ENCODE measurements around the gene COL23A1. TPM values are rescaled to one million over a fixed set of nuclear protein-coding genes. Genes with fewer than 3 reads are reported as not detected.

COL23A1 gene
- total RNA-seq, 4 donors from 2014 or later, result 0.83 to 1.8 (median 1.5) TPM

DNA sequence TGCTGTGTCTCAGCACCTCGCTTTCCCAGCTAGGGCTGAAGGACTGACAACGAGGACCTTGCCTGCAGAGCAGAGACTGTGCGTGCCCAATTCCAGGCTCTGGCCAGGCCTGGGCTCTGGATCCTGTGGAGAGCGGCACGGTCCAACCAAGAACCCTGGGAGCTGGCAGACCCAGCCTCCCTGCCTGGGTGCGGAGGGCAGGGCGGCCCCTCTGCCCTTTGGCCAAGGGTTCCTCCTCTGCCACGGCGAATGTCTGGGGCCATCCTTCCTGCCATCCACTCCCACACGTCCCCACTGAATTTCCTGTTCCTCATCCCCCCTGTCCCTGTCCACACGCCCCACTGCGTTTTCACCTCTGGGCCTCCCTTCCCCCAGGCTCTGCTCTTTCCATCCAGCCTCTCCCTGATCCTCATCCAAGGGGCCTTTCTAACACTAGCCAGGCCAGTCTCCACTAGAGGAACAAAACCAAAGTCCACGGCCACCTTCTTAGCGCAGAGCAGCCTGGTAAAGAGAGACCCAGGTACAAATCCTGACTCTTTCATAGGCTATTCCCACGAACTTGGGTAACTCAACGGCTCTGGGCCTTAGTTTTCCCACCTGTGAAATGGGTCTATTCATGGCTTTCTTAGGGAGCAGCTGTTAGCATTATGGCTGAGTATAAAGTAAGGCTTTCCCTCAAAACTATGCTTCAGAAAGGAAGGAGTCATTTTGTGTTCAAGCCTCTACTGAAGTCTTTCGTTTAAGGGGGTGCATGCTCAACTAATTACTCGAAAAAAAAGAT lies 262.1 kb downstream of the COL23A1 start:
- TF ChIP-seq EP300 (IDR thresholded peaks at IDR 0.05) (no peak), POLR2A (IDR thresholded peaks at IDR 0.05; ENCODE audit: low read depth) (no peak), POLR2AphosphoS5 (IDR thresholded peaks at IDR 0.05) (no peak)
- TF ChIP-seq, protein P1, sequence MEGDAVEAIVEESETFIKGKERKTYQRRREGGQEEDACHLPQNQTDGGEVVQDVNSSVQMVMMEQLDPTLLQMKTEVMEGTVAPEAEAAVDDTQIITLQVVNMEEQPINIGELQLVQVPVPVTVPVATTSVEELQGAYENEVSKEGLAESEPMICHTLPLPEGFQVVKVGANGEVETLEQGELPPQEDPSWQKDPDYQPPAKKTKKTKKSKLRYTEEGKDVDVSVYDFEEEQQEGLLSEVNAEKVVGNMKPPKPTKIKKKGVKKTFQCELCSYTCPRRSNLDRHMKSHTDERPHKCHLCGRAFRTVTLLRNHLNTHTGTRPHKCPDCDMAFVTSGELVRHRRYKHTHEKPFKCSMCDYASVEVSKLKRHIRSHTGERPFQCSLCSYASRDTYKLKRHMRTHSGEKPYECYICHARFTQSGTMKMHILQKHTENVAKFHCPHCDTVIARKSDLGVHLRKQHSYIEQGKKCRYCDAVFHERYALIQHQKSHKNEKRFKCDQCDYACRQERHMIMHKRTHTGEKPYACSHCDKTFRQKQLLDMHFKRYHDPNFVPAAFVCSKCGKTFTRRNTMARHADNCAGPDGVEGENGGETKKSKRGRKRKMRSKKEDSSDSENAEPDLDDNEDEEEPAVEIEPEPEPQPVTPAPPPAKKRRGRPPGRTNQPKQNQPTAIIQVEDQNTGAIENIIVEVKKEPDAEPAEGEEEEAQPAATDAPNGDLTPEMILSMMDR (IDR thresholded peaks at IDR 0.05), result no peak
- Histone ChIP-seq H3K9me3 (no peaks in the 10 kb centered on the region), H3K27me3 (peaks cover 0 to 10% (median 0%) of the 10 kb centered on the region in 4 donors), H3K4me3 (no peak overlapping the region), H3K36me3 (no peaks in the 10 kb centered on the region), H3K27ac (replicated peaks in 1 of 4) (no peak overlapping the region), H3K4me1 (peaks cover 22 to 48% (median 44%) of the 10 kb centered on the region in 4 donors)
- intact Hi-C loops (cut with DNase I), result no loop called here
- 85% methylated on average over 18 of the region's 18 CpGs for WGBS
- no peak for DNase-seq (ENCODE audit: extremely low spot score)

DNA sequence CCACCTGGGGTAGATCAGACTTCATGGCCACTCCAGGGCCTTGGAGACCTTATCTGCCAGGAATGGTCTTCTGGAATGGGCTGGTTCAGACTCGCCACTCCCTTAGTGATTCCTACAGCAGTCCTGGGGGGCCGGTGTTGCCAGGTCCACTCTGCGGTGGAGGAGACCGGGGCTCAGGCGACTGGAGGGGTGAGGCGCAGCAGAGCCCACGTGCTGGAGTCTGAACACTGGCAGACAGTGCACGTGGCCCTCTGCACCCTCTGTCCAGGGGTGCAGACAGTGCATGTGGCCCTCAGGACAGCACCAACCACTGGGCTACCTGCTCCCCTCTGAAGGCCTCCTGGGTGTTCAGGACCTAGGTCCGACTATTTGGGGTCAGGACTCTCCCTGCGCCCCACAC lies 262.7 kb downstream of the COL23A1 start:
- intact Hi-C loops (cut with DNase I), result no loop called here
- peaks cover 0 to 16% (median 0%) of the 10 kb centered on the region in 4 donors for H3K27me3 ChIP-seq
- 100% methylated on average over 4 of the region's 10 CpGs for WGBS

DNA sequence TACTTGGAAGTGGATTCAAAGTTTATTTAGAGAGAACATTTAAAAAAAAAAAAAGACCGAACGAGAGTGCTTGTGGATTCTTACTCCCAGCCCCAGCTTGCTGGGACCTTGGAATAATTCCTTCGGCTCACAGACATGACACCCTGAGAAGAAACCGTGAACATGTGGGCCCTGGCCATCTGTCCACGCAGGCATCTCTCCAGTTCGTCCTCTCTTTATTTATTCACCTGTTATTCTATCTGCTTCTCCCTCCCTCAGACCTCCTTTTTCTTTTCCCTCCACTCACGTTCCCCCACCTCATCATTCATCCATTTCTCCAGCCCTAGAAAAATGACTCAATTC lies 263.8 kb downstream of the COL23A1 start:
- WGBS, result 43% methylated on average over 7 of the region's 7 CpGs
- intact Hi-C loops (cut with DNase I), result no loop called here
- H3K27me3 ChIP-seq, result peaks cover 0 to 16% (median 0%) of the 10 kb centered on the region in 4 donors
- H3K4me1 ChIP-seq, result peaks cover 9 to 34% (median 30%) of the 10 kb centered on the region in 4 donors
- TF ChIP-seq, protein P1 (IDR thresholded peaks at IDR 0.05), result no peak
- TF ChIP-seq POLR2AphosphoS5 (IDR thresholded peaks at IDR 0.05), result peak in 1 of 2 donors; percentile 4
- no peak for DNase-seq (ENCODE audit: extremely low spot score)
- H3K4me3 ChIP-seq, result no peak overlapping the region
- no peaks in the 10 kb centered on the region for H3K9me3 ChIP-seq
- no peaks in the 10 kb centered on the region for H3K36me3 ChIP-seq
- peak overlapping the region; percentile 50 to 68 (median 59) for H3K27ac ChIP-seq (replicated peaks in 1 of 4)

More for the DNA sequence above, 262.7 kb downstream of the COL23A1 start:
- no peak for DNase-seq (ENCODE audit: extremely low spot score)
- peaks cover 20 to 45% (median 41%) of the 10 kb centered on the region in 4 donors for H3K4me1 ChIP-seq
- no peak overlapping the region for H3K4me3 ChIP-seq
- TF ChIP-seq POLR2AphosphoS5 (IDR thresholded peaks at IDR 0.05) (no peak), POLR2A (IDR thresholded peaks at IDR 0.05; ENCODE audit: low read depth) (no peak), EP300 (IDR thresholded peaks at IDR 0.05) (no peak)
- TF ChIP-seq, protein P1 (IDR thresholded peaks at IDR 0.05), result no peak
- no peaks in the 10 kb centered on the region for H3K36me3 ChIP-seq
- H3K27ac ChIP-seq (replicated peaks in 1 of 4), result no peak overlapping the region
- H3K9me3 ChIP-seq, result no peaks in the 10 kb centered on the region

DNA sequence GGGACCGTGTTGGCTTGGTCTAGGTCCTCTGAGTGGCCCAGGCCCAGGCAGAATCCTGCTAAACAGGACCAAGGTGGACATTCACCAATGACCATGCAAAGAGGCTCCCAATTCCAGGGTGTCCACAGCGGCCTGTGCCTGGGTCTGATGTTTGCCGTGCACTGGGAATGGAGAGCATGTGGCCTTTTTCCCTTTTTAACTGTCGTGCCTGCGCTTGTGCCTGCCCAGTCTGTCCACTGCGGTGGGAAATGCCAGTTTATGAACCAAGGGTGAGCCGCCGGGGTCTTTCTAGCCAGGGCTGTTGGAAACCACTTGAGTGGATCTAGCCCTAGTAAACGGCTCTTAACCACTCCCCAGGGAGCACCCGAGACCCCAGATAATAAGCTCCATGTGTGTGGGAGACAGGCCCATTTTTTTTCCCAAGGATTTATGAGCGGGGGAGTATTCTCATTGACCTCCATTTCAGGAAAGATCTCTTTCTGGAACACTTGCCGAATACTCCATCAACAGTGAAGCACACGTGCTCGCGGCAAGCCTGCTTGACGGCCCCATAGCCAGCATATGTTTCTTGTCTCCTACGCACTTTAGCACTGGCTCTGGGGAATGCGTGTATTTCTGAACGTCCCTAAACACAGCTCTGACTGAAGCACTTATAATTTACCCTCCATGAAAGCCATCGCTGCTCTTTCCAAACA lies 264.4 kb downstream of the COL23A1 start:
- Histone ChIP-seq H3K27ac (replicated peaks in 1 of 4) (peak overlapping the region; percentile 50 to 68 (median 59)), H3K4me1 (peaks cover 4 to 29% (median 25%) of the 10 kb centered on the region in 4 donors), H3K4me3 (no peak overlapping the region), H3K36me3 (no peaks in the 10 kb centered on the region), H3K9me3 (no peaks in the 10 kb centered on the region), H3K27me3 (peaks cover 0 to 16% (median 0%) of the 10 kb centered on the region in 4 donors)
- TF ChIP-seq, protein P1 (IDR thresholded peaks at IDR 0.05), result no peak
- TF ChIP-seq POLR2A (IDR thresholded peaks at IDR 0.05; ENCODE audit: low read depth) (no peak), POLR2AphosphoS5 (IDR thresholded peaks at IDR 0.05) (peak; percentile 60 to 77), EP300 (IDR thresholded peaks at IDR 0.05) (no peak)
- intact Hi-C loops (cut with DNase I), result no loop called here
- 58% methylated on average over 20 of the region's 20 CpGs for WGBS
- no peak for DNase-seq (ENCODE audit: extremely low spot score)
